C4-2B (cell line): ENCODE data around the gene SIX2.

Experiments used
- H3K27ac ChIP-seq: fragments of 450-650 bp; 2 replicates; pipeline ENCODE4 v1.5.1; 2017
- ZFX ChIP-seq: fragments of 450-650 bp; IDR thresholded peaks from 2 replicates; pipeline ENCODE4 v1.6.1; 2017
- TF ChIP-seq, protein P1 (sequence below): fragments of 450-650 bp; conservative IDR thresholded peaks from 2 replicates; pipeline ENCODE4 v1.5.1; 2017; ENCODE audit warnings: mild to moderate bottlenecking

The SIX2 gene

DNA sequence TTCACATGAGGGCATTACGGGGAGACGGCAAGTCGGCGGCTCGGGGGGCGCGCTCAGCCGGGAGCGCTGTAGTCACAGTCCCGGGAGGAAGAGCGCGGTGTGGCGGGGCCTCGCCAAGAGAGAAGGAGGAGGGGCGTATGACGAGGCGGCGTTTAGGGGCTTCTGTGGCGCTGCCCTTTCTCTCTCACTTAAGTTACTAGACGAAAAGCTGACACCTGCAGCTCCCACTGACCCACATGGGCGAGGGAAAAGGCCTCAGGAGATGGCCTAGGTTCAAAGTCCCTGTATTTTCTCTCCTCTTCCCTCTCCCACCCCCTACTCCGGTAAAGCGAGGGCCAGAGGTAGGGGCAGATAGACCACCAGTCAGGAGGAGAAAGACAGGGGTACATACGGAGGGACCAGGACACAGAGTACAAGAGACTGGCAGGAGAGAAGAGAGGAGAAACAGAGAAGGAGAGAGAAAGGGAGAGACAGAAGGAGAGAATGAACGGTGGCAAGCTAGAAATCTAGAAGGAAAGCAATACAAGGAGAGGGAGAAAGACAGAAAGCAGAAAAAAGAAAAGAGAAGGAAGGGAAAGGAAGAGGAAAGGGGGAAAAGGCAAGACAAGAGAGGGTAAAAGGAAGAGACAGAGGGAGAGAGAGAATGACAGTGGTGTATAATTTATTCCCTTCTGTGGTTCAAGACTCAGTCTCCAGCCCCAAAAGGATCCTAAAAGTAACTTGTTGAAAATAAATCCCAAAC lies 3.8 kb downstream of the SIX2 start:
- TF ChIP-seq, protein P1, sequence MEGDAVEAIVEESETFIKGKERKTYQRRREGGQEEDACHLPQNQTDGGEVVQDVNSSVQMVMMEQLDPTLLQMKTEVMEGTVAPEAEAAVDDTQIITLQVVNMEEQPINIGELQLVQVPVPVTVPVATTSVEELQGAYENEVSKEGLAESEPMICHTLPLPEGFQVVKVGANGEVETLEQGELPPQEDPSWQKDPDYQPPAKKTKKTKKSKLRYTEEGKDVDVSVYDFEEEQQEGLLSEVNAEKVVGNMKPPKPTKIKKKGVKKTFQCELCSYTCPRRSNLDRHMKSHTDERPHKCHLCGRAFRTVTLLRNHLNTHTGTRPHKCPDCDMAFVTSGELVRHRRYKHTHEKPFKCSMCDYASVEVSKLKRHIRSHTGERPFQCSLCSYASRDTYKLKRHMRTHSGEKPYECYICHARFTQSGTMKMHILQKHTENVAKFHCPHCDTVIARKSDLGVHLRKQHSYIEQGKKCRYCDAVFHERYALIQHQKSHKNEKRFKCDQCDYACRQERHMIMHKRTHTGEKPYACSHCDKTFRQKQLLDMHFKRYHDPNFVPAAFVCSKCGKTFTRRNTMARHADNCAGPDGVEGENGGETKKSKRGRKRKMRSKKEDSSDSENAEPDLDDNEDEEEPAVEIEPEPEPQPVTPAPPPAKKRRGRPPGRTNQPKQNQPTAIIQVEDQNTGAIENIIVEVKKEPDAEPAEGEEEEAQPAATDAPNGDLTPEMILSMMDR: no peak
- TF ChIP-seq ZFX: no peak
- no peak overlapping the region for H3K27ac ChIP-seq

DNA sequence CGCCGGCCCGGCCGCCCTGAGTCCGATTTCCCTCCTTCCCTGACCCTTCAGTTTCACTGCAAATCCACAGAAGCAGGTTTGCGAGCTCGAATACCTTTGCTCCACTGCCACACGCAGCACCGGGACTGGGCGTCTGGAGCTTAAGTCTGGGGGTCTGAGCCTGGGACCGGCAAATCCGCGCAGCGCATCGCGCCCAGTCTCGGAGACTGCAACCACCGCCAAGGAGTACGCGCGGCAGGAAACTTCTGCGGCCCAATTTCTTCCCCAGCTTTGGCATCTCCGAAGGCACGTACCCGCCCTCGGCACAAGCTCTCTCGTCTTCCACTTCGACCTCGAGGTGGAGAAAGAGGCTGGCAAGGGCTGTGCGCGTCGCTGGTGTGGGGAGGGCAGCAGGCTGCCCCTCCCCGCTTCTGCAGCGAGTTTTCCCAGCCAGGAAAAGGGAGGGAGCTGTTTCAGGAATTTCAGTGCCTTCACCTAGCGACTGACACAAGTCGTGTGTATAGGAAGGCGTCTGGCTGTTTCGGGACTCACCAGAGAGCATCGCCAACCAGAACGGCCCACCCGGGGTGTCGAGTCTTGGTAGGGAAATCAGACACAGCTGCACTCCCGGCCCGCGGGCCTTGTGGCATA lies 4.6 kb downstream of the SIX2 start:
- no peak overlapping the region for H3K27ac ChIP-seq
- TF ChIP-seq, protein P1: no peak
- no peak for TF ChIP-seq ZFX

GRCh38 chr2:45003579-45004551 lies 5.4 kb downstream of the SIX2 start:
- H3K27ac ChIP-seq: no peak overlapping the region
- TF ChIP-seq, protein P1: no peak
- TF ChIP-seq ZFX: no peak

GRCh38 chr2:45002686-45003085 lies 6.6 kb downstream of the SIX2 start:
- TF ChIP-seq, protein P1: no peak
- TF ChIP-seq ZFX: no peak
- H3K27ac ChIP-seq: no peak overlapping the region

GRCh38 chr2:45001869-45002385 lies 7.3 kb downstream of the SIX2 start:
- TF ChIP-seq, protein P1: no peak
- TF ChIP-seq ZFX: no peak

DNA sequence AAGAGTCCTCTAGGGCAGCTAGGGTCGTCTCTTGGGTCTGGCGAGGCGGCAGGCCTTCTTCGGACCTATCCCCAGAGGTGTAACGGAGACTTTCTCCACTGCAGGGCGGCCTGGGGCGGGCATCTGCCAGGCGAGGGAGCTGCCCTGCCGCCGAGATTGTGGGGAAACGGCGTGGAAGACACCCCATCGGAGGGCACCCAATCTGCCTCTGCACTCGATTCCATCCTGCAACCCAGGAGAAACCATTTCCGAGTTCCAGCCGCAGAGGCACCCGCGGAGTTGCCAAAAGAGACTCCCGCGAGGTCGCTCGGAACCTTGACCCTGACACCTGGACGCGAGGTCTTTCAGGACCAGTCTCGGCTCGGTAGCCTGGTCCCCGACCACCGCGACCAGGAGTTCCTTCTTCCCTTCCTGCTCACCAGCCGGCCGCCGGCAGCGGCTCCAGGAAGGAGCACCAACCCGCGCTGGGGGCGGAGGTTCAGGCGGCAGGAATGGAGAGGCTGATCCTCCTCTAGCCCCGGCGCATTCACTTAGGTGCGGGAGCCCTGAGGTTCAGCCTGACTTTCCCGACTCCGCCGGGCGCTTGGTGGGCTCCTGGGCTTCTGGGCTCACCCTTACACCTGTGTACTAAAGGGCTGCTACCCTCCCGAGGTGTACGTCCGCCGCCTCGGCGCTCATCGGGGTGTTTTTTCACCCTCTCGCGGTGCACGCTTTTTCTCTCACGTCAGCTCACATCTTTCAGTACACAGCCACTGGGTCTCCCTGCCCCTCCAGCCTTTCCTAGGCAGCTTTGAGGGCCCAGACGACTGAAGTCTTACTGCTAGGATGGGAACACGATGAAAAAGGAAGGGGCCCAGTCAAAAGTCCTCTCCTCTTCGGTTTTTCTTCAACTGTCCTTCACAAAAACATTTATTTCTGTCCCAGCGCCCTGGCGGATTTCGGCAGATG lies 8.1 kb downstream of the SIX2 start:
- TF ChIP-seq, protein P1: no peak
- TF ChIP-seq ZFX: no peak
- H3K27ac ChIP-seq: no peak overlapping the region

More at GRCh38 chr2:45001869-45002385, 7.3 kb downstream of the SIX2 start:
- H3K27ac ChIP-seq: no peak overlapping the region
